RWPE1 (cell line): ENCODE results near the gene AMBRA1.

Experiments used
- CTCF ChIA-PET: fragments of 350-600 bp; sonication (Branson Sonifier 250); formaldehyde crosslinking; extraction: SDS; loops from one replicate; lab custom pipeline; 2021; lab: Yijun Ruan, JAX
- POLR2A ChIA-PET: fragments of 400-600 bp; formaldehyde crosslinking; extraction: SDS; loops from one replicate; lab custom pipeline; 2020; ENCODE audit warnings: antibody characterized with exemption; ENCODE audit not compliant: low non-redundant PET; lab: Yijun Ruan, JAX
- DNase-seq: peaks from one replicate; pipeline ENCODE4 v3.0.0; 2012; ENCODE audit warnings: low spot score
- H3K27ac ChIP-seq: fragments of 450-650 bp; 2 replicates; pipeline ENCODE4 v1.5.1; 2017
- CTCF ChIP-seq: fragments of 450-650 bp; conservative IDR thresholded peaks from 2 replicates; pipeline ENCODE4 v1.5.1; 2017; ENCODE audit warnings: low read depth, mild to moderate bottlenecking

AMBRA1 gene

GRCh38 chr11:46346886-46347636 is 246.8 kb downstream of the AMBRA1 start, which contains the start of gene DGKZ:
Gene DGKZ (plus strand): TSS chr11:46347463. CDS start chr11:46347660, 197 bp downstream.
- H3K27ac ChIP-seq: peak within 1 kb of the TSS; percentile 90
- ChIA-PET CTCF (interaction anchor here (0.5 to 1.0 kb wide), 10 partner anchors 8 to 1609 kb away, joined by 3 to 6 read pairs (median 3); no protein-coding TSS in a partner anchor), POLR2A (no interaction called here)
- TF ChIP-seq CTCF: peak; percentile 97
- peak; percentile 94 for DNase-seq
